Measurements from ENCODE around the gene SPIN2A.

GRCh38 chrX:57137501-57137900 lies 304 bp upstream of the SPIN2A start:
- TF ChIP-seq CTCF (IDR thresholded peaks at IDR 0.05; ENCODE audit: control extremely low read depth in 1 of 3, insufficient read depth in 1 of 3, low read depth in 1 of 3, low read length in 3 of 3) (no peak), GABPA (IDR thresholded peaks at IDR 0.05; ENCODE audit: borderline replicate concordance, insufficient read depth, low read length) (no peak), POLR2A (IDR thresholded peaks at IDR 0.05; ENCODE audit: control extremely low read depth in 1 of 2, low read depth in 2 of 2, low read length in 2 of 2) (no peak; a peak in 1 of 3 replicates), TAF1 (IDR thresholded peaks at IDR 0.05; ENCODE audit: low read depth, low read length) (no peak), EZH2 (IDR thresholded peaks at IDR 0.05; ENCODE audit: low read depth, low read length, severe bottlenecking) (no peak), TEAD4 (IDR thresholded peaks at IDR 0.05; ENCODE audit: low read depth, low read length) (no peak), CHD1 (IDR thresholded peaks at IDR 0.05; ENCODE audit: low read depth, low read length) (no peak)

Data from H1 (cell line).